Trophoblast cell (in vitro differentiated cells and primary cell): ENCODE measurements around the gene DDX27.

Experiments
- DNase-seq, 2 donors: peaks; one replicate each; pipeline ENCODE4 v3.0.0-alpha.2; 2016
- H2AFZ ChIP-seq: 2 replicates; pipeline ENCODE4 v1.6.1; 2013; ENCODE audit warnings: low read length, moderate library complexity, mild to moderate bottlenecking; ENCODE audit not compliant: insufficient read depth, poor library complexity
- H2AK5ac ChIP-seq: 2 replicates; pipeline ENCODE4 v1.6.1; 2013; ENCODE audit warnings: mild to moderate bottlenecking, low read length
- H2BK120ac ChIP-seq: 2 replicates; pipeline ENCODE4 v1.6.1; 2013; ENCODE audit warnings: low read length, mild to moderate bottlenecking, moderate library complexity; ENCODE audit not compliant: insufficient read depth, poor library complexity
- H2BK12ac ChIP-seq: 2 replicates; pipeline ENCODE4 v1.6.1; 2013; ENCODE audit warnings: mild to moderate bottlenecking, low read length, moderate library complexity
- H2BK5ac ChIP-seq: 2 replicates; pipeline ENCODE4 v1.6.1; 2013; ENCODE audit warnings: low read length, low read depth, moderate library complexity, mild to moderate bottlenecking; ENCODE audit not compliant: poor library complexity
- H3K14ac ChIP-seq: 2 replicates; pipeline ENCODE4 v1.6.1; 2013; ENCODE audit warnings: mild to moderate bottlenecking, low read length
- H3K18ac ChIP-seq: 2 replicates; pipeline ENCODE4 v1.6.1; 2013; ENCODE audit warnings: mild to moderate bottlenecking, low read length
- H3K23ac ChIP-seq: 2 replicates; pipeline ENCODE4 v1.6.1; 2013; ENCODE audit warnings: low read length
- H3K27ac ChIP-seq: 2 replicates; pipeline ENCODE4 v1.5.1; 2013; ENCODE audit warnings: low read depth, mild to moderate bottlenecking, inconsistent platforms, low read length, moderate library complexity
- H3K27me3 ChIP-seq: 2 replicates; pipeline ENCODE4 v1.6.1; 2013; ENCODE audit warnings: inconsistent platforms, mild to moderate bottlenecking, low read length, moderate library complexity; ENCODE audit not compliant: insufficient read depth
- H3K36me3 ChIP-seq, 2 experiments: 1 replicate in 1 of 2; 2 replicates in 1 of 2; pipeline ENCODE4 v1.6.1; 2013; ENCODE audit warnings: low read length in 2 of 2, mild to moderate bottlenecking in 2 of 2, moderate library complexity in 1 of 2; ENCODE audit not compliant: insufficient read depth in 2 of 2, control insufficient read depth in 1 of 2
- H3K4ac ChIP-seq: 2 replicates; pipeline ENCODE4 v1.6.1; 2013; ENCODE audit warnings: low read depth, mild to moderate bottlenecking, low read length, moderate library complexity
- H3K4me1 ChIP-seq, 2 experiments: 1 replicate in 1 of 2; 2 replicates in 1 of 2; pipeline ENCODE4 v1.6.1; 2013; ENCODE audit warnings: low read length in 2 of 2, mild to moderate bottlenecking in 2 of 2, moderate library complexity in 1 of 2; ENCODE audit not compliant: insufficient read depth in 2 of 2, control insufficient read depth in 1 of 2
- H3K4me2 ChIP-seq: 2 replicates; pipeline ENCODE4 v1.6.1; 2013; ENCODE audit warnings: inconsistent platforms, mild to moderate bottlenecking, low read length, moderate library complexity
- H3K4me3 ChIP-seq: 2 replicates; pipeline ENCODE4 v1.5.1; 2013; ENCODE audit warnings: mild to moderate bottlenecking, low read depth, low read length, inconsistent platforms
- H3K79me1 ChIP-seq: one replicate; pipeline ENCODE4 v1.6.1; 2013; ENCODE audit warnings: low read length
- H3K79me2 ChIP-seq: 2 replicates; pipeline ENCODE4 v1.6.1; 2013; ENCODE audit warnings: low read length, mild to moderate bottlenecking; ENCODE audit not compliant: control insufficient read depth, insufficient read depth, poor library complexity
- H3K9ac ChIP-seq: 2 replicates; pipeline ENCODE4 v1.6.1; 2013; ENCODE audit warnings: mild to moderate bottlenecking, low read length
- H3K9me3 ChIP-seq: 2 replicates; pipeline ENCODE4 v1.6.1; 2013; ENCODE audit warnings: low read depth, mild to moderate bottlenecking, control low read depth, inconsistent platforms, low read length; ENCODE audit not compliant: insufficient read depth
- H4K12ac ChIP-seq: 2 replicates; pipeline ENCODE4 v1.6.1; 2013; ENCODE audit warnings: low read depth, mild to moderate bottlenecking, low read length, moderate library complexity
- H4K8ac ChIP-seq: 2 replicates; pipeline ENCODE4 v1.6.1; 2013; ENCODE audit warnings: low read depth, mild to moderate bottlenecking, low read length, moderate library complexity
- H4K91ac ChIP-seq: one replicate; pipeline ENCODE4 v1.6.1; 2013; ENCODE audit warnings: low read depth, mild to moderate bottlenecking, low read length, moderate library complexity
- WGBS: extraction: QIAGEN DNeasy Blood & Tissue Kit; methylation state at CpG from one replicate; pipeline ENCODE4 v1.1.7; 2013; ENCODE audit warnings: missing lambda C conversion rate; ENCODE audit not compliant: insufficient read length, insufficient coverage; ENCODE audit errors: extremely low coverage; 5-methylcytosine and 5-hydroxymethylcytosine counted together

Gene DDX27

DNA sequence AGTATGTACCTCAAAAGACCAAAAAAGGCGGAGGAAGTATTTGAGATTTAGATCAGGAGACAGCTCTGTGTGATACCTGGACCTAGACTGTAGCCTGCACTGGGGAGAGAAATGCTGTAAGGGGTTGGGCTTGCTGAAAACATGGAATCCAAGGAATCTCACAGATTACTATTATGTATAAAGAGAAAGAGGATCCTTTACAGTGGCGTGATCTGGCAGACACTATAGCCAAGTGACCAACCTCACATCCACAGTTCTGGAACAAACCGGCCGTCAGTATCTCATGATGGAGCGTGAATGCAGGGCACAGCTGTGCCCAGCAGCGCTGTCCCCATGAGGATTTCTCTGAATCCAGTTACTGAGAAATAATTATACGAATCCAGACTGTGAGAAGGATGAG lies 12.3 kb downstream of the DDX27 start:
- peak overlapping the region; percentile 85 for H3K27ac ChIP-seq
- H4K8ac ChIP-seq, result no peak overlapping the region
- no peak overlapping the region for H3K4ac ChIP-seq
- peaks cover 4% of the 10 kb centered on the region for H3K9me3 ChIP-seq
- H2BK5ac ChIP-seq, result peak overlapping the region; percentile 75
- H3K9ac ChIP-seq, result no peak overlapping the region
- no peak overlapping the region for H2BK12ac ChIP-seq
- H3K4me1 ChIP-seq, result peaks cover 11 to 18% of the 10 kb centered on the region in 2 experiments
- H3K4me2 ChIP-seq, result no peak overlapping the region
- no peak overlapping the region for H3K4me3 ChIP-seq
- no peak overlapping the region for H4K91ac ChIP-seq
- WGBS, result no CpG with 5 or more reads among the region's 7 CpGs
- no peaks in the 10 kb centered on the region for H3K79me2 ChIP-seq
- no peak overlapping the region for H3K18ac ChIP-seq
- DNase-seq, result peak in 1 of 2 donors; percentile 52
- H2AK5ac ChIP-seq, result no peak overlapping the region
- H3K23ac ChIP-seq, result no peak overlapping the region
- no peak overlapping the region for H2BK120ac ChIP-seq
- H3K14ac ChIP-seq, result no peak overlapping the region
- H2AFZ ChIP-seq, result no peak overlapping the region
- peaks cover 6% of the 10 kb centered on the region for H3K79me1 ChIP-seq
- H3K27me3 ChIP-seq, result no peaks in the 10 kb centered on the region
- H3K36me3 ChIP-seq, result peaks cover 41 to 52% of the 10 kb centered on the region in 2 experiments
- no peak overlapping the region for H4K12ac ChIP-seq

DNA sequence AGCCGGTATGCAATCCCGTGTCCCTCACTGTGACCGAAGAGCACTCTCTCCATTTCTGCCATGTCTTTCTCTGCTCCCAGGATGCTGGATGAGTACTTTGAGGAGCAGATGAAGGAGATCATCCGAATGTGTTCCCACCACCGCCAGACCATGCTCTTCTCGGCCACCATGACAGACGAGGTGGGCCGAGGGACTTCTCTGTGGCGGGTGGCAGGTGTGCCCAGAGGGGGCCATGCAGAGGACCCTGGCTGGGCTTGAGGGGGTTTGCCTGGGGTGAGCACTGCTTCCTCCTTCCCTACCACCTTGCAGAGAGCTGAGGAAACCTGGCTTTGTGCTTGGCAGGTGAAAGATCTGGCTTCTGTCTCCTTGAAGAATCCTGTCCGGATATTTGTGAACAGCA lies 14.0 kb downstream of the DDX27 start:
- no peak for DNase-seq
- Histone ChIP-seq H3K79me1 (peaks cover 6% of the 10 kb centered on the region), H3K9me3 (peaks cover 4% of the 10 kb centered on the region), H3K9ac (no peak overlapping the region), H3K27ac (no peak overlapping the region), H3K23ac (no peak overlapping the region), H4K8ac (no peak overlapping the region), H2AK5ac (no peak overlapping the region), H4K12ac (no peak overlapping the region), H3K79me2 (no peaks in the 10 kb centered on the region), H2BK120ac (no peak overlapping the region), H3K27me3 (no peaks in the 10 kb centered on the region), H3K4me3 (no peak overlapping the region), H3K14ac (no peak overlapping the region), H3K36me3 (peaks cover 45 to 56% of the 10 kb centered on the region in 2 experiments), H2BK12ac (no peak overlapping the region), H2BK5ac (no peak overlapping the region), H2AFZ (no peak overlapping the region), H3K4me1 (peaks cover 11 to 18% of the 10 kb centered on the region in 2 experiments), H3K4ac (no peak overlapping the region), H4K91ac (no peak overlapping the region), H3K18ac (no peak overlapping the region), H3K4me2 (no peak overlapping the region)
- no CpG with 5 or more reads among the region's 10 CpGs for WGBS

DNA sequence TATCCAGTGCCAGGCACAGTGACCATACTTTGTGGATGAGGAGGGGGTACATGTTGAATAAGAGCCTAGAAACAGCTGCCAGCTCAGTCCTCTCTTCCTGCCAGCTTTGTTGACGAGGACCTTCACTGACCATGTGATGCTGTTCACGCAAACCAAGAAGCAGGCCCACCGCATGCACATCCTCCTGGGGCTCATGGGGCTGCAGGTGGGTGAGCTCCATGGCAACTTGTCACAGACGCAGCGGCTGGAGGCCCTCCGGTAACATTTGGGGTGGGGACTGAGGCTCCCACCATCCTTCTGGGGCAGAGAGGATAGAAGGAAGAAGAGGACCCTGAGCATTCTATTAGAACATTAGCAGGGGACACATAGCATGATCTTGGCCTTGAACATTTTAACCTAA lies 15.6 kb downstream of the DDX27 start:
- Histone ChIP-seq H4K12ac (no peak overlapping the region), H2AFZ (no peak overlapping the region), H3K4me2 (no peak overlapping the region), H3K9ac (peak overlapping the region; percentile 5), H3K4me1 (peaks cover 9 to 17% of the 10 kb centered on the region in 2 experiments), H3K18ac (no peak overlapping the region), H3K27ac (no peak overlapping the region), H3K79me1 (peaks cover 6% of the 10 kb centered on the region), H4K8ac (no peak overlapping the region), H2BK5ac (no peak overlapping the region), H3K14ac (no peak overlapping the region), H3K79me2 (no peaks in the 10 kb centered on the region), H3K9me3 (peaks cover 5% of the 10 kb centered on the region), H2AK5ac (no peak overlapping the region), H3K36me3 (peaks cover 55 to 60% of the 10 kb centered on the region in 2 experiments), H3K27me3 (no peaks in the 10 kb centered on the region), H3K23ac (no peak overlapping the region), H2BK12ac (no peak overlapping the region), H2BK120ac (no peak overlapping the region), H3K4me3 (no peak overlapping the region), H3K4ac (no peak overlapping the region), H4K91ac (no peak overlapping the region)
- no peak for DNase-seq
- WGBS, result no CpG with 5 or more reads among the region's 6 CpGs

DNA sequence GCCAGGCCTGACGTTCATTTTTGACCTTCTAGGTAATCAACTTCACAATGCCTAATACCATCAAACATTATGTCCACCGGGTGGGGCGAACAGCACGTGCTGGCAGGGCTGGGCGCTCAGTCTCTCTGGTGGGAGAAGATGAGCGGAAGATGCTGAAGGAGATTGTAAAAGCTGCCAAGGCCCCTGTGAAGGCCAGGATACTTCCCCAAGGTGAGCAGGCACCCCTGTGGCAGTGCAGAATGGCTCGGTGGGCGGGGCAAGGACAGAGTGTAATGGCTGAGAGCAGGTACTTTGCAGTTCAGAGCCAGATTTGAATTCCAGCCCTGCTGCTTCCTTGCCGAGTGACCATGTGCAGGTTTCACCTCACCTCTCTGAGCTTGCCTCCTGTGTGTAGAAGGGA lies 17.1 kb downstream of the DDX27 start:
- no peak overlapping the region for H2BK120ac ChIP-seq
- no peak overlapping the region for H3K14ac ChIP-seq
- no peak overlapping the region for H3K9ac ChIP-seq
- no peak overlapping the region for H4K8ac ChIP-seq
- no peak overlapping the region for H2BK5ac ChIP-seq
- no peak overlapping the region for H4K12ac ChIP-seq
- DNase-seq, result no peak
- no peaks in the 10 kb centered on the region for H3K79me1 ChIP-seq
- H2BK12ac ChIP-seq, result no peak overlapping the region
- no CpG with 5 or more reads among the region's 9 CpGs for WGBS
- H3K27ac ChIP-seq, result no peak overlapping the region
- no peak overlapping the region for H2AFZ ChIP-seq
- no peak overlapping the region for H3K4me2 ChIP-seq
- H3K36me3 ChIP-seq, result peaks cover 52 to 58% of the 10 kb centered on the region in 2 experiments
- H3K4me3 ChIP-seq, result no peak overlapping the region
- H3K4me1 ChIP-seq, result peaks cover 4 to 5% of the 10 kb centered on the region in 2 experiments
- no peaks in the 10 kb centered on the region for H3K27me3 ChIP-seq
- H4K91ac ChIP-seq, result no peak overlapping the region
- H3K79me2 ChIP-seq, result no peaks in the 10 kb centered on the region
- H3K23ac ChIP-seq, result no peak overlapping the region
- no peak overlapping the region for H3K18ac ChIP-seq
- H3K9me3 ChIP-seq, result peaks cover 4% of the 10 kb centered on the region
- no peak overlapping the region for H2AK5ac ChIP-seq
- no peak overlapping the region for H3K4ac ChIP-seq
